HAP-1 (cell line): ENCODE results near the gene WLS.

Experiments used
- DNase-seq, 2 experiments: peaks; one replicate each; pipeline ENCODE4 v3.0.0-alpha.2; 2016 to 2020; ENCODE audit warnings: low spot score in 2 of 2
- H3K27me3 ChIP-seq: fragments of 250-450 bp; sonication (Bioruptor Pico); 2 replicates; pipeline ENCODE4 v1.5.1; 2020; ENCODE audit warnings: low read depth, mild to moderate bottlenecking, moderate library complexity
- H3K36me3 ChIP-seq: fragments of 250-450 bp; sonication (Bioruptor Pico); replicated peaks from 2 replicates; pipeline ENCODE4 v1.5.1; 2020; ENCODE audit warnings: mild to moderate bottlenecking
- H3K4me1 ChIP-seq: fragments of 250-450 bp; sonication (Bioruptor Pico); 2 replicates; pipeline ENCODE4 v1.5.1; 2020; ENCODE audit warnings: mild to moderate bottlenecking
- H3K4me3 ChIP-seq: fragments of 250-450 bp; sonication (Bioruptor Pico); 2 replicates; pipeline ENCODE4 v1.5.1; 2020; ENCODE audit warnings: mild to moderate bottlenecking, moderate library complexity
- H3K9me3 ChIP-seq: fragments of 250-450 bp; sonication (Bioruptor Pico); 2 replicates; pipeline ENCODE4 v1.5.1; 2020; ENCODE audit warnings: mild to moderate bottlenecking, moderate library complexity
- in situ Hi-C: fragments of 300-500 bp; cut with MboI; formaldehyde crosslinking; loops from 3 replicates; pipeline ENCODE4 v1.14.3; 2020; ENCODE audit warnings: low sequenced_read_pairs, inconsistent platforms, mixed read lengths

The WLS gene

GRCh38 chr1:68237040-68237439 lies 4.7 kb upstream of the WLS start:
- DNase-seq = no peak
- Histone ChIP-seq H3K9me3 (no peaks in the 10 kb centered on the region), H3K4me3 (no peak overlapping the region), H3K4me1 (peaks cover 15% of the 10 kb centered on the region), H3K36me3 (no peaks in the 10 kb centered on the region), H3K27me3 (no peaks in the 10 kb centered on the region)
- in situ Hi-C loops = no loop called here

- in situ Hi-C loops = no loop called here
- H3K27me3 ChIP-seq = no peaks in the 10 kb centered on the region
Observed at GRCh38 chr1:68234094-68234493, 1.8 kb upstream of the WLS start.

GRCh38 chr1:68233202-68233601 lies 879 bp upstream of the WLS start:
- Histone ChIP-seq H3K36me3 (no peaks in the 10 kb centered on the region), H3K9me3 (no peaks in the 10 kb centered on the region), H3K4me3 (no peak overlapping the region), H3K27me3 (no peaks in the 10 kb centered on the region), H3K4me1 (peaks cover 33% of the 10 kb centered on the region)
- in situ Hi-C loops = no loop called here
- no peak for DNase-seq

More at GRCh38 chr1:68234094-68234493, 1.8 kb upstream of the WLS start:
- no peaks in the 10 kb centered on the region for H3K9me3 ChIP-seq
- DNase-seq = no peak
- peaks cover 29% of the 10 kb centered on the region for H3K4me1 ChIP-seq
- H3K36me3 ChIP-seq = no peaks in the 10 kb centered on the region
- no peak overlapping the region for H3K4me3 ChIP-seq

- DNase-seq = peak; percentile 64 to 77
- in situ Hi-C loops = no loop called here
- peak overlapping the region; percentile 71 for H3K4me3 ChIP-seq
- no peaks in the 10 kb centered on the region for H3K36me3 ChIP-seq
- no peaks in the 10 kb centered on the region for H3K9me3 ChIP-seq
- H3K27me3 ChIP-seq = no peaks in the 10 kb centered on the region
- peaks cover 37% of the 10 kb centered on the region for H3K4me1 ChIP-seq
Observed at GRCh38 chr1:68231627-68232288, 565 bp downstream of the WLS start.

GRCh38 chr1:68230901-68231626 lies 1.3 kb downstream of the WLS start:
- in situ Hi-C loops = no loop called here
- no peaks in the 10 kb centered on the region for H3K9me3 ChIP-seq
- H3K36me3 ChIP-seq = no peaks in the 10 kb centered on the region
- peaks cover 42% of the 10 kb centered on the region for H3K4me1 ChIP-seq
- DNase-seq = peak in 1 of 2 experiments; percentile 48
- H3K27me3 ChIP-seq = no peaks in the 10 kb centered on the region
- peak overlapping the region; percentile 71 for H3K4me3 ChIP-seq

GRCh38 chr1:68230484-68230802 lies 1.9 kb downstream of the WLS start:
- DNase-seq = peak in 1 of 2 experiments; percentile 41
- H3K27me3 ChIP-seq = no peaks in the 10 kb centered on the region
- in situ Hi-C loops = no loop called here
- H3K4me1 ChIP-seq = peaks cover 48% of the 10 kb centered on the region
- no peaks in the 10 kb centered on the region for H3K9me3 ChIP-seq
- peak overlapping the region; percentile 71 for H3K4me3 ChIP-seq
- no peaks in the 10 kb centered on the region for H3K36me3 ChIP-seq

- DNase-seq = no peak
- Histone ChIP-seq H3K4me3 (peak overlapping the region; percentile 71), H3K9me3 (no peaks in the 10 kb centered on the region), H3K36me3 (no peaks in the 10 kb centered on the region), H3K4me1 (peaks cover 51% of the 10 kb centered on the region), H3K27me3 (no peaks in the 10 kb centered on the region)
- in situ Hi-C loops = no loop called here
Observed at GRCh38 chr1:68229650-68230483, 2.5 kb downstream of the WLS start.

- H3K27me3 ChIP-seq = no peaks in the 10 kb centered on the region
- in situ Hi-C loops = no loop called here
- H3K9me3 ChIP-seq = no peaks in the 10 kb centered on the region
- no peak for DNase-seq
- no peaks in the 10 kb centered on the region for H3K36me3 ChIP-seq
- H3K4me3 ChIP-seq = no peak overlapping the region
- H3K4me1 ChIP-seq = peaks cover 51% of the 10 kb centered on the region
Observed at GRCh38 chr1:68228851-68229250, 3.5 kb downstream of the WLS start.

- peaks cover 42% of the 10 kb centered on the region for H3K4me1 ChIP-seq
- H3K27me3 ChIP-seq = no peaks in the 10 kb centered on the region
- H3K4me3 ChIP-seq = no peak overlapping the region
- in situ Hi-C loops = no loop called here
- no peaks in the 10 kb centered on the region for H3K9me3 ChIP-seq
- DNase-seq = no peak
- no peaks in the 10 kb centered on the region for H3K36me3 ChIP-seq
Observed at GRCh38 chr1:68227598-68227997, 4.7 kb downstream of the WLS start.

GRCh38 chr1:68225781-68226180 lies 6.5 kb downstream of the WLS start:
- H3K4me3 ChIP-seq = no peak overlapping the region
- no peaks in the 10 kb centered on the region for H3K27me3 ChIP-seq
- no peaks in the 10 kb centered on the region for H3K9me3 ChIP-seq
- no peaks in the 10 kb centered on the region for H3K36me3 ChIP-seq
- in situ Hi-C loops = no loop called here
- no peak for DNase-seq
- H3K4me1 ChIP-seq = peaks cover 60% of the 10 kb centered on the region

- Histone ChIP-seq H3K9me3 (no peaks in the 10 kb centered on the region), H3K36me3 (no peaks in the 10 kb centered on the region), H3K4me3 (no peak overlapping the region), H3K4me1 (peaks cover 64% of the 10 kb centered on the region), H3K27me3 (no peaks in the 10 kb centered on the region)
- DNase-seq = no peak
- in situ Hi-C loops = no loop called here
Observed at GRCh38 chr1:68223687-68224086, 8.6 kb downstream of the WLS start.

GRCh38 chr1:68221980-68222373 lies 10.3 kb downstream of the WLS start:
- no peak for DNase-seq
- Histone ChIP-seq H3K27me3 (no peaks in the 10 kb centered on the region), H3K9me3 (no peaks in the 10 kb centered on the region), H3K36me3 (no peaks in the 10 kb centered on the region), H3K4me1 (peaks cover 63% of the 10 kb centered on the region), H3K4me3 (no peak overlapping the region)
- in situ Hi-C loops = no loop called here

- no peak overlapping the region for H3K4me3 ChIP-seq
- H3K9me3 ChIP-seq = no peaks in the 10 kb centered on the region
- H3K36me3 ChIP-seq = no peaks in the 10 kb centered on the region
- H3K4me1 ChIP-seq = peaks cover 61% of the 10 kb centered on the region
- in situ Hi-C loops = no loop called here
- DNase-seq = no peak
- H3K27me3 ChIP-seq = no peaks in the 10 kb centered on the region
Observed at GRCh38 chr1:68221001-68221979, 11.0 kb downstream of the WLS start.
